Tibial nerve (tissue), 4 donors: ENCODE results near the gene MINDY3. TPM values are rescaled to one million over a fixed set of nuclear protein-coding genes. Genes with fewer than 3 reads are reported as not detected.

Source experiments
- DNase-seq, 2 donors: peaks; one replicate each; pipeline ENCODE4 v3.0.0-alpha.2; 2019; ENCODE audit warnings: low spot score in 2 of 2
- H3K27ac ChIP-seq, 4 donors: fragments of 200-600 bp; sonication (generic) in 3 of 4; one replicate each; pipeline ENCODE4 v1.5.1; 2017 to 2019; ENCODE audit warnings: mild to moderate bottlenecking in 1 of 4
- H3K27me3 ChIP-seq, 2 donors: fragments of 200-600 bp; sonication (generic) in 1 of 2; one replicate each; pipeline versions ENCODE4 v1.5.1 to v1.6.0; 2017 to 2019
- H3K36me3 ChIP-seq, 3 donors: fragments of 200-600 bp; sonication (generic); one replicate each; pipeline ENCODE4 v1.5.1; 2018 to 2019
- H3K4me1 ChIP-seq, 4 donors: fragments of 200-600 bp; sonication (generic) in 3 of 4; one replicate each; pipeline ENCODE4 v1.5.1; 2017 to 2019
- H3K4me3 ChIP-seq, 4 donors: fragments of 200-600 bp; sonication (generic) in 3 of 4; one replicate each; pipeline ENCODE4 v1.5.1; 2017 to 2019; ENCODE audit warnings: mild to moderate bottlenecking in 1 of 4, moderate library complexity in 1 of 4
- H3K9me3 ChIP-seq, 4 donors: fragments of 200-600 bp; sonication (generic) in 3 of 4; one replicate each; pipeline ENCODE4 v1.5.1; 2017 to 2019
- CTCF ChIP-seq, 5 experiments: fragments of 200-600 bp in 3 of 5; fragments of 450-650 bp in 2 of 5; sonication (generic) in 3 of 5; IDR thresholded peaks; one replicate each; pipeline ENCODE4 v1.5.1; 2016 to 2019; ENCODE audit warnings: antibody characterized with exemption in 5 of 5, mild to moderate bottlenecking in 3 of 5, moderate library complexity in 2 of 5
- EP300 ChIP-seq, 2 donors: sonication (generic); formaldehyde crosslinking; IDR thresholded peaks; one replicate each; pipeline ENCODE4 v1.6.1; 2017; ENCODE audit warnings: antibody characterized with exemption in 2 of 2, mild to moderate bottlenecking in 1 of 2
- POLR2A ChIP-seq, 2 donors: fragments of 450-650 bp; IDR thresholded peaks; one replicate each; pipeline ENCODE4 v1.6.1; 2017; ENCODE audit warnings: antibody characterized with exemption in 2 of 2, mild to moderate bottlenecking in 2 of 2, moderate library complexity in 2 of 2
- WGBS, 2 donors: methylation state at CpG; one replicate each; pipeline ENCODE4 v1.1.5; 2018; 5-methylcytosine and 5-hydroxymethylcytosine counted together
- total RNA-seq, 4 donors: library from RNA; depleted of rRNA; stranded (reverse); fragments of >200 nt; gene quantifications; one replicate each; pipeline ENCODE4 v1.1.0, GENCODE V29; 2016

Gene MINDY3
- total RNA-seq, 4 donors from 2014 or later, result 25.3 to 33.2 (median 28.2) TPM

DNA sequence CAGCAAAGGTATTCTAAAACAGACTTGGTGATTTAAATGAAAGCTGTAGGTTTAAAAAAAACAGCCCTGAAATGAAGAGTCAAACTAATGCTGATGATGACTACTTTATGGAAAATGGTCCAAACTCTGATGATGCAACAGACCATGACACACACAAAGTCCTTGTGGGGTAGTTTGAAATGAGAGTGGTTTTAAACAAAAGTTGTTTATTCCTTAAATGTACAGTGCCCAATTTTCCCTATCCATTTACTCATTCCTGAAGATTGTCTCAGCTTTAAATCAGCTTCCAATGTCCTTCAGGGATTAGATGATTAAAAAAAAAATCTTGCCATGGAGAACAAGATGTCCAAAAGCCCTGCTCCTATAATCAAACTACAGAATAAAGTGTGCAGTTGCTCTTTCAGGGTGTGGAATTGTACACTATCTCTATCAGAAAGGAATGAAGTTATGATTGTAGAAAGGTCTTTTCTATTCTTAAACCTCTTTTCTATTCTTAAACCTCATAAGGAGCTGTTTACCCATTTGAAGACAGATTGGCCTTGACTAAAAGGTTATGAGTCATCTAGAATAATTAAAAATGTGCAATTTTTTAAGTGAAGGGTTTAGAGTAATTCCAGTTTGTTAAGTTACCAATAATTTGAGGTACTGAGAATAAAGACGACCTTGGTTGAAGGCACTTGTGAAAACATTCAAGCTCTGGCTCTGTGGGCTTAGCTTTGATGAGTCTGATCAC lies 70.3 kb downstream of the MINDY3 start:
- Histone ChIP-seq H3K27ac (peak overlapping the region in 2 of 4 donors; percentile 38 to 48), H3K9me3 (no peaks in the 10 kb centered on the region), H3K4me3 (no peak overlapping the region), H3K4me1 (peaks cover 0 to 37% (median 0%) of the 10 kb centered on the region in 4 donors), H3K27me3 (no peaks in the 10 kb centered on the region), H3K36me3 (peaks cover 0 to 19% (median 0%) of the 10 kb centered on the region in 3 donors)
- WGBS, 2 donors, result 83 to 84% methylated on average over 1 of the region's 1 CpG
- TF ChIP-seq POLR2A (IDR thresholded peaks at IDR 0.05), result no peak
- no peak for TF ChIP-seq CTCF (IDR thresholded peaks at IDR 0.05)
- TF ChIP-seq EP300 (IDR thresholded peaks at IDR 0.05), result peak in 1 of 2 donors; percentile 32
- DNase-seq, result peak in 1 of 2 donors; percentile 23

- no peak for DNase-seq
- Histone ChIP-seq H3K4me1 (peaks cover 0 to 36% (median 0%) of the 10 kb centered on the region in 4 donors), H3K36me3 (peaks cover 0 to 30% (median 0%) of the 10 kb centered on the region in 3 donors), H3K9me3 (no peaks in the 10 kb centered on the region), H3K27ac (no peak overlapping the region), H3K4me3 (no peak overlapping the region), H3K27me3 (no peaks in the 10 kb centered on the region)
- no peak for TF ChIP-seq EP300 (IDR thresholded peaks at IDR 0.05)
- TF ChIP-seq CTCF (IDR thresholded peaks at IDR 0.05), result no peak
- no peak for TF ChIP-seq POLR2A (IDR thresholded peaks at IDR 0.05)
- 91 to 96% methylated on average over 5 of the region's 5 CpGs for WGBS, 2 donors
These were observed 72.9 kb downstream of the MINDY3 start for GRCh38 chr10:15787426-15787825.

GRCh38 chr10:15784662-15785300 lies 75.5 kb downstream of the MINDY3 start:
- 92% methylated on average over 8 of the region's 8 CpGs for WGBS, 2 donors
- peaks cover 0 to 24% (median 0%) of the 10 kb centered on the region in 4 donors for H3K4me1 ChIP-seq
- H3K36me3 ChIP-seq, result peaks cover 0 to 51% (median 5%) of the 10 kb centered on the region in 3 donors
- DNase-seq, result no peak
- no peak overlapping the region for H3K4me3 ChIP-seq
- no peaks in the 10 kb centered on the region for H3K27me3 ChIP-seq
- H3K9me3 ChIP-seq, result no peaks in the 10 kb centered on the region
- no peak for TF ChIP-seq POLR2A (IDR thresholded peaks at IDR 0.05)
- TF ChIP-seq EP300 (IDR thresholded peaks at IDR 0.05), result no peak
- no peak for TF ChIP-seq CTCF (IDR thresholded peaks at IDR 0.05)
- H3K27ac ChIP-seq, result no peak overlapping the region

DNA sequence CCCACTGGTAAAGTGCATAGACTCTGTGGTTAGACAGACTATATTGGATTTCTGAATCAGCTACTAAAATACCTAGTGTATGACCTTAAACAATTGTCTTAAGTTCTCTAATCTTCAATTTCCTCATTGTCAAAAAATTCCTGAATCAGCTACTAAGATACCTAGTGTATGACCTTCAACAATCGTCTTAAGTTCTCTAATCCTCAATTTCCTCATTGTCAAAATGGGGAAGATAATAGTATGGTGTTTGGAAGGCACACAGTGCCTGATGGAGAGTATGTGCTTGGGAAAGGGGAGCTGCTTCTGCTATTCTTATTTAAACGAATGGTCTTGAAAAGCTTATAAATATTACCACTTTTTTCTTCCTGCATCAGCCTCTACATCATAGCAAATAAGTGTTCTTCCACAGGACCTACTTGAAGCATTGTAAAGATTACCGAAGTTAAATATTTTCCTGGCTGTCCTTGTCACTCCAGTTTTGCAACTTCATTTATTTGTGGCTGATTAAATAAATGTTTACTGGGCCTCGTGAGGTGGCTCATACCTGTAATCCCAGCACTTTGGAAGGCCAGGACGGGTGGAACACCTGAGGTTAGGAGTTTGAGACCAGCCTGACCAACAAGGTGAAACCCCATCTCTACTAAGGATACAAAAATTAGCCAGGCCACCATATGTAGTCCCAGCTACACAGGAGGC lies 76.2 kb downstream of the MINDY3 start:
- Histone ChIP-seq H3K4me3 (no peak overlapping the region), H3K4me1 (peaks cover 0 to 20% (median 0%) of the 10 kb centered on the region in 4 donors), H3K36me3 (peaks cover 0 to 51% (median 5%) of the 10 kb centered on the region in 3 donors), H3K9me3 (no peaks in the 10 kb centered on the region), H3K27ac (no peak overlapping the region), H3K27me3 (no peaks in the 10 kb centered on the region)
- WGBS, 2 donors, result 86 to 88% methylated on average over 5 of the region's 5 CpGs
- no peak for TF ChIP-seq POLR2A (IDR thresholded peaks at IDR 0.05)
- no peak for TF ChIP-seq CTCF (IDR thresholded peaks at IDR 0.05)
- no peak for TF ChIP-seq EP300 (IDR thresholded peaks at IDR 0.05)
- DNase-seq, result no peak
